CD1c-positive myeloid dendritic cell (primary cell): ENCODE data around the gene CDKN1C.
"Not testable (repeated sequence)": the region's sequence is repeated elsewhere in the genome, so short reads cannot be mapped to it uniquely, and the experiment has no call there.

Experiments used
- DNase-seq: peaks from one replicate; pipeline ENCODE4 v3.0.0-alpha.2; 2016; ENCODE audit errors: extremely low spot score

The CDKN1C gene

GRCh38 chr11:2909133-2909902, 23.7 kb upstream of the CDKN1C start:
- DNase-seq, result no peak

- no peak for DNase-seq
Observed at GRCh38 chr11:2908130-2908529, 22.6 kb upstream of the CDKN1C start.

DNA sequence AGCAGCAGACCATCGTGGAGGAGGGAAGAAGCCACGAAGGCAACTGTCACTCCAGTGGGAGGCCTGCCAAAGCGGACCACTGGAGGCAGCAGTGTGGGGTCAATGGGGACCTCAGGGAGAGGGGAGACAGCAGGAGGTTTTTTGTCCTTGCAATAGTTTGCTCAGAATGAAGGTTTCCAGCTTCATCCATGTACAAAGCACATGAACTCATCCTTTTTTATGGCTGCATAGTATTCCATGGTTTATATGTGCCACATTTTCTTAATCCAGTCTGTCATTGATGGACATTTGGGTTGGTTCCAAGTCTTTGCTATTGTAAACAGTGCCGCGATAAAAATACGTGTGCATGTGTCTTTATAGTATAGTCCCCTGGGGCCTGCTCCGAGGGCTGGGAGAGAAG, 19.7 kb upstream of the CDKN1C start:
- DNase-seq, result not testable (repeated sequence)

- DNase-seq, result no peak
Observed at GRCh38 chr11:2904153-2905052, 18.8 kb upstream of the CDKN1C start.

- DNase-seq, result no peak
Observed at GRCh38 chr11:2903672-2904011, 18.1 kb upstream of the CDKN1C start.

DNA sequence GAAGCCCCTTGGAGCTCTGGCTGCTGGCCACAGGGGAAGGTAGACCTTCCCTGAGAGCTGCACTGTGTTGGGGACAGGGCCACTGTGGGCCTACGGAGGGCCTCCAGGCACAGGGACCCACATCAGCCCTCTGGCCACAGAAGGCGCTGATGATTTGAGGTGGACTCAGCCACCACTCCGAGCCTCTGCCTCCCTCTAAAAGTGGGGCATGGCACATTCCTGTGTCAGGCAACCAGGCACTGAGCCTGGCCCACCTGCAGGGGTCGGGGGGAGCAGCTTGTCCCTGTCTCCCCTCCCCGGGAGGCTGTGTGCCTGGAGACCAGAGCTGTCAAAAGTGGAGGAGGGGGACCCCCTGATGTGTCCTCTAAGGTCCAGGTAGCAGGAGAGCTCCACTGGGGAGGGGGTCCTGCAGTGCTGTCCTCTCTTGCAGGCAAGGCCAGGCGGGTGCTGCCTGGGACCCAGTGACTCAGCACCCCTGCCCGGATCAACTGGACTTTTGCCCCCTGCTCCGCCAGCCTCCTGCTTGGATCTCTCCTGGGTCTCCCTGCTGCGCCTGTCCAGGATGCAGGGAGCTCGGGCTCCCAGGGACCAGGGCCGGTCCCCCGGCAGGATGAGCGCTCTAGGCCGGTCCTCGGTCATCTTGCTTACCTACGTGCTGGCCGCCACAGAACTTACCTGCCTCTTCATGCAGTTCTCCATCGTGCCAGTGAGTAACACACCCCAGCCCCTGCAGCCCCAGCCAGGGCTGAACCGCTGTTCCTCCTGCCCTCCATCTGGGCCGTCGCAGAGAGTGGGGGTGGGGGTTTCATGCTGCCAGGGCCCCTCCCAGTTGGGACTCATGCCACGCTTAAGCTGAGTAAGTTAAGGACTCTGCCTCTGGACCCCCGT, 17.5 kb upstream of the CDKN1C start:
- no peak for DNase-seq

DNA sequence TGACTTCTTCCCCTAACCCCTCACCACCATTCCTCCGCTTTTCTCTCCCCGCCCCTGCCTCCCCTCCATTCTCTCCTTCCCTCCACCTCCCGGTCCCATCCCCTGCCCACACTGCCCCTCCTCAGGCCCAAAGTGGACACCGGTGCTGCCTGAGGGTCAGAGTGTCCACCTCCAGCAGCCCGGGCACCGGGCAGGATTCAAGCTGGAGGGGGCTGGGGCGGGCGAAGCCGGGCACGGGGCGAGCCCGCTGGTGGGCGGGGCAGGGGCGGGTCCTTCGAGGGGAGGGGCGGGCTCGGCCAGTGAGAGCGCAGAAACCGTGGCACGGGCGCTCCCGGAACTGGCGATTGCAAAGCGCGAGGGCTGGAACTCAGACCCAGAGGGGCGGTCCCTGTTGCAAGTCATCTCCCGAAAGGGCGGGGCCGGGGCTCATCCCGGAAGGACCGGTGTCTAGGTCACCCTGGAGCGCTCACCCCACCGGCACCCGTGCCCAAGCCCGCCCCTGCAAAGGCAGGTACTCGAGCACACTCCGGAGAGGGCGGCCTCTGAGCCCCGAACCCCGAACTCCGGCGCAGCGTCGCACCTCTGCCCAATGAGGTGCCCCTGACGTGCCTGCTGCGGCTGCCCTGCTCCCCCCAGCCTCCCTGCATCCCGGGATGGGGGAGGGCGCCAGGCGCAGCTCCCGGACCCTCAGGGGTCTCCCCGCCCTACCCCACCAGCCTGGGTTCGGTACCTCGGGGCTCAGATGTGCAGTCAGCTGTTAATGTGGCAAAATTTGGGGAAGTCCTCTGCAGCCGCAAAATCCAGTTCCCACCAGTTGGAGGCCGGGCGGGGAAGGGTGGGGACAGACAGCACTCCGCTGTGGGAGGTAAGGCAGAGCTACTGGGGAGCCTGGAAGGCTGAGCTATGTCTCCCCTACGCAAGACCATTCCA, 16.5 kb upstream of the CDKN1C start:
- DNase-seq, result peak; percentile 96

DNA sequence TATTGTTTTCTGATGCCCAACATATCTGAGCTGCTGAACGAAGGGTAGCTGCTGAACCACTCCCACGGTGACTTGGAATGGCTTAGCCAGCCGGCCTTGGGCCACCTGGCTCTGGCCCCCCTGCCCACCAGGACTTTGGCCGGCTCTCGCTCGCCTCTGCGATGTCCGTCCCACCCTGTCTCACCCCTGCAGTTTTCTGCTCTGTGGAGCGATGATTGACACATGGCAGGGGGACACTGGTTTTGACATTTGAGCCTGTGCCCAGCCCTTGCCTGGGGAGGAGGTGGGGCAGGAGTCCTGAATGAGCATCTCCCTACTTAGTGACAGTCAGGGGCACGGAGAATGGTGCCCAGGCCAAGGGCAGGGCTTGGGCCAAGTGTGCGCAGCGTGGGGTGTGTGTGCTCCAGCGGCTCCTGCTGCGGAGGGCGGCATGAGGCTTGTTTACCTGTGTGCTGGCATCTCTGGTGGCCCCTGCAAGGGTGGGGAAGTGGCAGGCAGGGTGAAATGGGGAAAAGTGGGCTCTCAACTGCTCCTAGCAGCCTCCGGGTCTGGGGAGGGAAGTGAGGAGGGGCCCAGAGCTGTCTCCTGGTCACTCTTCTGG, 15.7 kb upstream of the CDKN1C start:
- DNase-seq, result no peak

GRCh38 chr11:2899080-2899783, 13.7 kb upstream of the CDKN1C start:
- peak; percentile 70 for DNase-seq

GRCh38 chr11:2898366-2899079, 12.9 kb upstream of the CDKN1C start:
- DNase-seq, result peak; percentile 89

GRCh38 chr11:2897048-2897447, 11.5 kb upstream of the CDKN1C start:
- DNase-seq, result no peak

DNA sequence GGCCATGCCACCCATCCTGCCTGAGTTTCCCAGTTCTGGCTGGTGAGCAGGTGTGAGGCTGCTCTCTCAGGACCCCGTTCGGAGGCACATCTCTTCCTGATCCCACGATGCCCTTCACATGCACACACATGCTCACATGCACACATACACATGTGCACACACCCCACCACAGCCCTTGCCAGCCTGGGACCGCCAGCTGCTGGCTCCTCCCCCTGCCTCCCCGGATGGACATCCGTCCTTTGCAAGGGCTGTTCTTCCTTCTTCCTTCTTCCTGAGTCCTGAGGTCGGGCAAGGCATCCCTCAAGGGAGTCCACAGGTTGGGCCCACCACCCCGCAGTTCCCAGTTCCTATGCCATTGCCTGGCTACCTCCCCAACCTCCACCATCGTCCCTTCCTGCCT, 10.5 kb upstream of the CDKN1C start:
- no peak for DNase-seq

DNA sequence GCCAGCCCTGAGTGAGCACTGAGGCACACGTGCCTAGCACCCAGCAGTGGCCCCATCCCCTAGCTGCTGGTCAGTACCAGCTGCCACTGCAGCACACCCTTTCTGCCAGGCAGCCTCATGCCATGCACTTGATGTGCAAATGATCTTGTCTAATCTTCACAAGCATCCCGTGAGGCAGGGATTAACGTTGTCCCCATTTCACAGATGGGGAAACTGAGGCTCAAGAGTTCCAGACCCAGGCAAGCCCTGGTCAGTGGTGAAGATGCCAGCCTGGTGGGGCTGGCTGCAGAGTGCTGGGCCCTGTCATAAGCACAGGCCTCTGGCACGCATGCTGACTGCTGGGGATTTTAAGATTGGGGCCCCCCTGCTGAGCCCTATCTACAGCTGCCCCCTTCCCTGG, 8.4 kb upstream of the CDKN1C start:
- no peak for DNase-seq

GRCh38 chr11:2892967-2893528, 7.5 kb upstream of the CDKN1C start:
- DNase-seq, result peak; percentile 59

- DNase-seq, result peak; percentile 49
Observed at GRCh38 chr11:2892215-2892966, 6.8 kb upstream of the CDKN1C start.

DNA sequence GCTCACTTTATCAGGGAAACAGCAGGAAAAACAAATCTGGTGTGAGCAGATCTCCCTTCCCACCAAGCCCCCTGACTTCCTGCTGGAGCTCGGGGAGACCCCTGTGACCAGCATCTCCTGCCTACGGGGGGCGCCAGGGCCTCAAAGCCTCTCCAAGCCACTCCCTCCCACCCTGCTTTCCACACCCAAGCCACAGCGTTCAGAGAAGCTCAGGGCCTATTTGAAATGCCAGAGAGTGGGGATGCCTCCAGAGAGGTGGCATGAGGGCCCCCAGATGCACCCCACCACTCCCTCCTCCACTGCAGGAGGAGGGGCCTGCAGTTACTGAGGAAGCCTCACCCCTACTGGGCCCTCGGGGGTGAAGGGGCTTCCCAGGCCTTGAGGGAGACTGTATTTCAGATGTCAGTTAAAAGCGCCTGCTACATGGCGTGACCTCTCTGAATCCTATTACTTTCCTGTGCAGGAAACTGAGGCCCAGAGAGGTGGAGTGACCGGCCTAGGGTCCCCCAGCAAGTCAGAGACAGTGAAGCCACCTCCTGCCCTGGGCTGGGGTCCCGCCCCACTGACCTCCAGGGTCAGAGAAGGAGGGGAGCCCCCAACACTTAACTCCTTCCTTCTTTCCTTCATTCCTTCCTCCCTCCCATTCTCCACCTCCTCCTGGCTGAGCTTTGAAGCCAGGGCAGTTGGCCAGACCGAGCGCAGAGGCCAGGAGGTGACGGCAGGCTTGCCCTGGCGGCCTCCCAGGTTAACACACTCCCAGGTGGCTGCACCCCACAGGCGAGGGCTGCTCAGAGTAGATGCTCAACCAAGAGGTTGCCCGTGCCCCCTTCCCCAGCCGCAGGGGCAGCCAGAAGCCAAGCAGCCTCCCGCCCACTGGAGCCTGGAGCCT, 6.0 kb upstream of the CDKN1C start:
- no peak for DNase-seq
